Tibial artery (tissue), 4 donors: ENCODE results near the gene NSMCE4A.
A peak's percentile ranks its signal among the peaks of the same experiment; 100 is the strongest.

ENCODE experiments used
- DNase-seq, 2 donors: peaks; one replicate each; pipeline ENCODE4 v3.0.0-alpha.2; 2019
- H3K27ac ChIP-seq, 2 donors: fragments of 200-600 bp; sonication (generic) in 1 of 2; 1 replicate in 1 of 2; 2 replicates in 1 of 2; pipeline ENCODE4 v1.5.1; 2018 to 2019; ENCODE audit warnings: mild to moderate bottlenecking in 1 of 2
- H3K27me3 ChIP-seq, 2 donors: fragments of 200-600 bp; sonication (generic) in 1 of 2; one replicate each; pipeline versions ENCODE4 v1.5.1 to v1.6.0; 2016 to 2019
- H3K36me3 ChIP-seq, 3 donors: fragments of 200-600 bp; sonication (generic) in 2 of 3; one replicate each; pipeline ENCODE4 v1.5.1; 2016 to 2019; ENCODE audit warnings: mild to moderate bottlenecking in 2 of 3
- H3K4me1 ChIP-seq, 4 donors: fragments of 200-600 bp; sonication (generic) in 2 of 4; 1 replicate in 3 of 4; 2 replicates in 1 of 4; pipeline ENCODE4 v1.5.1; 2016 to 2019
- H3K4me3 ChIP-seq, 2 donors: fragments of 200-600 bp; sonication (generic) in 1 of 2; 1 replicate in 1 of 2; 2 replicates in 1 of 2; pipeline ENCODE4 v1.5.1; 2018 to 2019; ENCODE audit warnings: mild to moderate bottlenecking in 2 of 2
- H3K9me3 ChIP-seq, 3 donors: fragments of 200-600 bp; sonication (generic) in 1 of 3; one replicate each; pipeline ENCODE4 v1.5.1; 2016 to 2019
- intact Hi-C: fragments of 100-400 bp; cut with DNase I; formaldehyde crosslinking; loops from one replicate; pipeline ENCODE4 v1.15.0; 2023; ENCODE audit warnings: low total_unique reads
- TF ChIP-seq, protein P1 (sequence below), 2 experiments: fragments of 200-600 bp in 1 of 2; fragments of 450-650 bp in 1 of 2; IDR thresholded peaks; one replicate each; pipeline ENCODE4 v1.5.1; 2017 to 2019; ENCODE audit warnings: antibody characterized with exemption in 2 of 2, mild to moderate bottlenecking in 1 of 2, moderate library complexity in 1 of 2

NSMCE4A gene

DNA sequence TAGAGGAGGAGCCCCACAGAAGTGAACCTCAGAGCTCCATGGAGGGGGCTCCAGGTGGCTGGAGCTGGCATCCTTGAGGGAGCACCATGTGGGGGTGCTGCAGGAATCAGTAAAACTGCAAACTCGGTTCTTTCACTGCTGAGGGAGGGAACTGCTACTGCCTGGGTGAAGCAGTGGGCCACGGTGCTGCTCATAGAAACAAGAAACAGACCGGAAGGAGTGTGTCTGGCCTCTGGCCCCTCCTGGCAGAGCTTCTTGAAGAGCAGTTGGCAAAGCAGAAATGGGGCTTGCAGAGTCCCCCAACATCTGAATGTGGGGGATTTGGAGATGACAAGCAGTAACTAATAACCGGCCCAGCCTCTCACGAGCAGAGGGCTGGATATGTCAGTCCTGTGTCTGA, 37.7 kb upstream of the NSMCE4A start:
- TF ChIP-seq, protein P1, sequence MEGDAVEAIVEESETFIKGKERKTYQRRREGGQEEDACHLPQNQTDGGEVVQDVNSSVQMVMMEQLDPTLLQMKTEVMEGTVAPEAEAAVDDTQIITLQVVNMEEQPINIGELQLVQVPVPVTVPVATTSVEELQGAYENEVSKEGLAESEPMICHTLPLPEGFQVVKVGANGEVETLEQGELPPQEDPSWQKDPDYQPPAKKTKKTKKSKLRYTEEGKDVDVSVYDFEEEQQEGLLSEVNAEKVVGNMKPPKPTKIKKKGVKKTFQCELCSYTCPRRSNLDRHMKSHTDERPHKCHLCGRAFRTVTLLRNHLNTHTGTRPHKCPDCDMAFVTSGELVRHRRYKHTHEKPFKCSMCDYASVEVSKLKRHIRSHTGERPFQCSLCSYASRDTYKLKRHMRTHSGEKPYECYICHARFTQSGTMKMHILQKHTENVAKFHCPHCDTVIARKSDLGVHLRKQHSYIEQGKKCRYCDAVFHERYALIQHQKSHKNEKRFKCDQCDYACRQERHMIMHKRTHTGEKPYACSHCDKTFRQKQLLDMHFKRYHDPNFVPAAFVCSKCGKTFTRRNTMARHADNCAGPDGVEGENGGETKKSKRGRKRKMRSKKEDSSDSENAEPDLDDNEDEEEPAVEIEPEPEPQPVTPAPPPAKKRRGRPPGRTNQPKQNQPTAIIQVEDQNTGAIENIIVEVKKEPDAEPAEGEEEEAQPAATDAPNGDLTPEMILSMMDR (IDR thresholded peaks at IDR 0.05), result no peak
- Histone ChIP-seq H3K9me3 (no peaks in the 10 kb centered on the region), H3K4me1 (peaks cover 0 to 6% (median 0%) of the 10 kb centered on the region in 4 donors), H3K27me3 (no peaks in the 10 kb centered on the region), H3K27ac (no peak overlapping the region), H3K4me3 (no peak overlapping the region), H3K36me3 (no peaks in the 10 kb centered on the region)
- no peak for DNase-seq
- intact Hi-C loops, result no loop called here

GRCh38 chr10:122010405-122011050, 35.5 kb upstream of the NSMCE4A start:
- H3K27me3 ChIP-seq, result no peaks in the 10 kb centered on the region
- H3K4me3 ChIP-seq, result no peak overlapping the region
- intact Hi-C loops, result no loop called here
- TF ChIP-seq, protein P1 (IDR thresholded peaks at IDR 0.05), result no peak
- H3K27ac ChIP-seq, result no peak overlapping the region
- DNase-seq, result no peak
- peaks cover 0 to 6% (median 0%) of the 10 kb centered on the region in 4 donors for H3K4me1 ChIP-seq
- H3K36me3 ChIP-seq, result no peaks in the 10 kb centered on the region
- H3K9me3 ChIP-seq, result no peaks in the 10 kb centered on the region

DNA sequence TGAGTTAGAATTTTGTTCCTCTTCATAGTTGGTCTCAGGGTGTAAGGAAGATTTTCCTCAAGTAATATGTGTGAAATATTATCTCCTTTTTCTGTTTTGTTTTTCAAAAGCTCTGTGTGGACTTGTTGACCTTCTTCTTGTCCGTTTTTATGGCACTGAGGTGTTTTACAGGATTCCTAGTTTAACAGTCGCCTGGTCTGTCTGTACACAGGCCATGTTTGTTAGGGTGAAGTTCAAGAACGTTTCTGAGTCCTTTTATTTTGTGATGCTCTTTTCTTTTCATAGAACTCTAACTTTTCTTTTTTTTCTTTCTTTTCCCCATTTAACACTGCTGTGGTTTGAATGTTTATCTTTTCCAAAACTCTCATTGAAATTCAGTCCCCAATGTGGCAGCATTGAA, 32.4 kb upstream of the NSMCE4A start:
- H3K36me3 ChIP-seq, result peaks cover 0 to 9% (median 5%) of the 10 kb centered on the region in 3 donors
- H3K4me1 ChIP-seq, result peaks cover 0 to 6% (median 0%) of the 10 kb centered on the region in 4 donors
- TF ChIP-seq, protein P1 (IDR thresholded peaks at IDR 0.05), result no peak
- intact Hi-C loops, result no loop called here
- no peaks in the 10 kb centered on the region for H3K27me3 ChIP-seq
- DNase-seq, result no peak
- peaks cover 0 to 7% (median 0%) of the 10 kb centered on the region in 3 donors for H3K9me3 ChIP-seq
- no peak overlapping the region for H3K27ac ChIP-seq
- no peak overlapping the region for H3K4me3 ChIP-seq

- intact Hi-C loops, result no loop called here
- no peaks in the 10 kb centered on the region for H3K27me3 ChIP-seq
- no peak overlapping the region for H3K27ac ChIP-seq
- H3K4me3 ChIP-seq, result no peak overlapping the region
- peaks cover 0 to 17% (median 14%) of the 10 kb centered on the region in 3 donors for H3K36me3 ChIP-seq
- H3K4me1 ChIP-seq, result peaks cover 0 to 11% (median 3%) of the 10 kb centered on the region in 4 donors
- no peak for DNase-seq
- H3K9me3 ChIP-seq, result peaks cover 0 to 26% (median 10%) of the 10 kb centered on the region in 3 donors
- TF ChIP-seq, protein P1 (IDR thresholded peaks at IDR 0.05), result no peak
Observed at GRCh38 chr10:122001698-122002097, 26.7 kb upstream of the NSMCE4A start.

DNA sequence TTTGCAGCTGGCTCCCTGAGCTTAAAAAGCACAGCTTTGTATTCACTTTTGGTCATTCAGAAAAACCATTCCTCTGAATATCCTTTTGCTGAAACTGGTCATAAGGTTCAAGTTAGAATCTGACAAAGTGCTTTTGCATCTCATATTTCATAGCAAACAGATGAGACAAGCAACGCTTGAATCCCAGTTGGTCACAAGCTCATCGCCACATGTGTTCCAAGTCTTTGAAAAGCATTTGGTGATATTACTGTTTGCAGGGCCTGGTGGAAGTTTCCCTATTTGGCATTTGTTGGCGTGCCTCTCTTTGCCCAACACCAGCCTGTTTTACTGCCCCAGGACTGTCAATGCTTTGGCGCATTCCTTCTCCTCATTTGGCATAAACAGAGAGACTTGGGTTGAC, 24.3 kb upstream of the NSMCE4A start:
- no peak for DNase-seq
- H3K4me3 ChIP-seq, result no peak overlapping the region
- no peaks in the 10 kb centered on the region for H3K27me3 ChIP-seq
- H3K36me3 ChIP-seq, result peaks cover 0 to 17% (median 14%) of the 10 kb centered on the region in 3 donors
- intact Hi-C loops, result no loop called here
- TF ChIP-seq, protein P1 (IDR thresholded peaks at IDR 0.05), result no peak
- H3K4me1 ChIP-seq, result peaks cover 0 to 35% (median 18%) of the 10 kb centered on the region in 4 donors
- peak overlapping the region; percentile 86 to 87 for H3K27ac ChIP-seq
- H3K9me3 ChIP-seq, result peaks cover 0 to 26% (median 10%) of the 10 kb centered on the region in 3 donors
